GM19438 (cell line): Measurements from ENCODE around the gene UBA6.

ENCODE experiments used
- ATAC-seq: cut with Tn5 transposase; IDR thresholded peaks from one replicate; pipeline ENCODE4 v1.9.1; 2021; ENCODE audit warnings: low read depth; ENCODE audit not compliant: unreplicated experiment

The UBA6 gene

DNA sequence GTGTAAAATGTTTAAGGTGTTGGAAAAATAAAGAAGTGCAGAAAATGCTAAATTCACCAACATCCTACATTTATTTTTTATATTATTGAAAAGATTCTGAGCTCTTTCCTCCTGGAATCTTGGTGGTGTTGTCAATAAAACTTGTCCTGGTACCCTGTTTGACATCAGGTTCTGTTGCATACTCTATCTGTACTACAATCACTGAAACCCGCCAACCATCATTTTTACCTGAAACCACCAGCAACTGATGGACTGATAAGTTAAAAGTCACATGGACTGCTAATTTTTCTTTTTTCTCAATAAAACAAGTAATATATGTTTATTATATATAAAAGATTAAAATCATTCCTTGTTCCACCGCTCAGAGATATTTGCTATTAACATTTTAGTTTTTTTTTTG is 119.0 kb downstream of the UBA6 start:
- no peak for ATAC-seq

DNA sequence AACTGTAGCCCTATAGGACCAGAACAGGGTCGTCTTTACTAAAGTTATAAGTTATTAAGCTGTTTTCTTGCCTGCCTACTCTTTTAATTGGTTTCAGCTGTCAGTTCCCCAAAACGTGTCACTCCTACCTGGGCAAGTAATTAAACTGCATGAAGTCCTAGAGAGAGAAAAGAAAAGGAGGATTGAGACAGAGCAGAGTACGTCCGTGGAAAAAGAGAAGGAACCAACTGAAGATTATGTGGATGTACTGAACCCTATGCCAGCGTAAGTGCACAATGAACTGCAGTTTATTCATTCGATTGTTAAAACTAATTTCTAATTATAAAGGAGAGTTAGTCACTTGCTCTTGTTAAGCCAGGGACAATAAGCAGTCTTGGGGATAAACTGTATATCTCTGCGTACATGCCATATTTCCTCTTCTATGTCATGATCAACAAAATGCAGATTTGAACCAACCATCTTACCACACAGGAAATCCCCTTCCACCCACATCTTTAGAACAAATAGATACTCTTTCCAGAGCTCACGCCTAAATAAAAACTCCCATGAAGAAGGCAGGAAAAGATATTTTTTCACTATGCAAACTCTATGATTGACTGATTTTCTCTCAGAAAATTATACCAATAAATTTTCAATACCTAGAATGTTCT is 119.6 kb downstream of the UBA6 start:
- no peak for ATAC-seq

DNA sequence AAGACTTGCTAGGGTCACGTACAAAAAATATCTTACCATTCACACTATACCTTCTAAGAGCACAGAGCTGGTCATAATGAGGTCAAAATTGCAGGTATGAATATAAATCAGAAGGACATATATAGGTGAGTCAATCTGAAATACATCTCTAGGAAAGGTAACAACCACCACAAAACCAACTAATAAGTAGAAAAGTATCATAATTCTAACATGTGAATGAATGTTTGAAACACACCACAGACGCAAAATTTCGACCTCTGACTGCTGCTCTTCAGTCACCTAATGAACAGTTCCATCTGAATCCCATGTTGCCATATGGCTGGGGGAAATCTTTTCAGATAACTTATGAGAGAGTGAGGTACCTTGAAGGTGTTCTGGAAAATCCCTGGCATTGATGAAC is 120.4 kb downstream of the UBA6 start:
- ATAC-seq: no peak

DNA sequence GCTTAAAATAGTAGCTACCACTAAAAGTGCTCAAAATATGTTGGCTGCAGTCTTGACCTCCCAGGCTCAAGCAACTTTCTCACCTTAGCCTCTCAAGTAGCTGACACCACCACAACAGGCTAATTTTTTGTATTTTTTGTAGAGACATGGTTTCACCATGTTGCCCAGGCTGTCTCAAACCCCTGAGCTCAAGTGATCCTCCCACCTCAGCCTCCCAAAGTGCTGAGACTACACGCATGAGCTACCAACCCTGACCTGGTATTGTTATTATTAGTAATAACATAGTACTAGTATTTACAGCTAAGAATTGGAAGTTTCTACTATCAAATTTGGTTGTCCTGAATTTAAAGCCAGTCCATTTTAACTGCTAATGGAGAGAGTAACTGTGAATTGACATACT is 124.4 kb downstream of the UBA6 start:
- ATAC-seq: no peak

DNA sequence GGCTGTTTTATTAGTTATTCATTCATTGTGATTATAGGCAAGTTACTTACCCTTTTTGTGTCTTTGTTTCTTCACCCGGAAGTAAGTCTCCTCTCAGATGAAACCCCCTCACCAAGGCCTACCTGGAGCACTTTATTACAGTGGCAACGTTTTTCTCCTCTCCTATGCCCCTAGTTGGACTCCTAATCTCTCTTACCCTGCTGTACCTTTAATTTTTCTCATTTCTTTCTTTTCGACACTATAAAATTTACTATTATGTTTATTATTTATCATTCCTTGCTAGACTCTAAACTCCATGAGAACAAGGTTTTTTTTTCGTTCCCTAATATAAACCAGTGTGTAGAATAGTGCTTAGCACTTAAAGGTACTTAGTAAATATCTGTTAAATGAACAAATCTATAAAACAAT is 124.9 kb downstream of the UBA6 start:
- no peak for ATAC-seq

DNA sequence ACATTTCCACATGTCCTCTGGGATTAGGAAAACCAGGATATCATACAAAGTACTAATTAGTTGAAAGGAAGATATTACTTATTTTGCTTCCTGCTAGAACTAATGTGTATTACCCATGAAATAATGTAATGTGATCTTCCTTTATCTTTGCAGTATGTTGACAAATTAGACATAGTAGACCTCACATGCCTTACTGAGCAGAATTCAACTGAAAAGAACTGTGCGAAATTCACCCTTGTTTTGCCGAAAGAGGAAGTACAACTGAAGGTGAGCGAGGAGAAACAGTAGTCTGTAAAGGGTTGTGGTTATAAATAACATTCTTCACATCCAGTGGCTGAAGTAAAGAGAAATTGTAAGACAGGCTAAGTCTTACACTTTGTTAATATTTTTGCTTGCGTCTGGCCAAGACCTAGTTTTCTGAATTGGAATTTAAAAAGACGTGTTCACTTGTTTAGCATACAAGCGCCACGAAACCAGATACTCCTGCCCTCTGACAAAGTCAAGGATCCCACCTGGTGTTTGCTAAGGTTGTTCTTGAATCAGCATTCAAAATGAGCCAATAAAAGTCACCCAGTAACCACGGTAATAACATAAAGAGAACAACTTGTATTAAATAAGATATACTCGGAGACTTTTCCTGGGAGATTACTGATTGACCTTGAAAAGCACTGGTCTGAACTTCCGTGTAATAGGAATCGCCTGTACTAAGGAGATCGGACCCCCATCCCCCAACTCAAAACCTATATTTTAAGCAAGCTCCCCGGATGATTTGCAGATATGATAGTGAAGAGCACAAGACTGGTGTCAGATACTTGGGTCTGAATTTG is 125.5 kb downstream of the UBA6 start:
- peak; percentile 93 for ATAC-seq

DNA sequence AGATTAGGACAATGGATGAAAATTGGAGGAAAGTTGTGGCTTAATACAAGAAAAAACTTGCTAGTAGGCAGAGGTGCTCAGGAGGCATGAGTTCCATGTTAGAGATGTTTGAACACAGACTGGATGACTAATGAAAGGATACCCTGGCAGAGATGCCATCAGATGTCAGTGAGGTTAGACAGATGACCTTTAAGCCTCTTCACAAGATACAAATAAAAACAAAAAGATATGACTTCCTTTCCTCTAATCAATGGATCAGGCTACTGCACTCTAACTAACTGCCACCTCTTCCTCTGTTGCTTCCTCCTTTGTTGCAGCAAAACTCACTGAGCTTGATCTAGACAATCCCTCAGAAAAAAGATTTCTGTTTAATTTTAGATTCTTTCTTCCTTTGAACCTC is 127.8 kb downstream of the UBA6 start:
- ATAC-seq: no peak

DNA sequence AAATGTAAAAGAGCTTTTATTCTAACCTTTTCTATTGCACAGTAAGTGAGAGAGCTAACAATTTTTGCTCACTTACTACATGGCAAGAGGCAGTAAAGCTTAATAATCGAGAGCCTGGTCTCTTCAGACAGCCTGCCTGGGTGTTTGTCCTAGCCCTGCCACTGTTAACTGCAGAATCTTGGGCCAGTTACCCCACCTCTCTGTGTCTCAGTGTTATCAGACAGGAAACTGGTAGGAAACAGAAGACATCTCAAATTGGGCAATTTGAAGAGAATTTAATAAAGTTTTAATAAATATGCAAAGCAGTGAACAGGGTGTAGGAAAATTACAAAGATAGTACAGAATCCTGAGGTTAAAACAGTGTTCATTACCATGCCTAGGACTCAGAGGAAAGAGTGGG is 129.0 kb downstream of the UBA6 start:
- ATAC-seq: no peak

DNA sequence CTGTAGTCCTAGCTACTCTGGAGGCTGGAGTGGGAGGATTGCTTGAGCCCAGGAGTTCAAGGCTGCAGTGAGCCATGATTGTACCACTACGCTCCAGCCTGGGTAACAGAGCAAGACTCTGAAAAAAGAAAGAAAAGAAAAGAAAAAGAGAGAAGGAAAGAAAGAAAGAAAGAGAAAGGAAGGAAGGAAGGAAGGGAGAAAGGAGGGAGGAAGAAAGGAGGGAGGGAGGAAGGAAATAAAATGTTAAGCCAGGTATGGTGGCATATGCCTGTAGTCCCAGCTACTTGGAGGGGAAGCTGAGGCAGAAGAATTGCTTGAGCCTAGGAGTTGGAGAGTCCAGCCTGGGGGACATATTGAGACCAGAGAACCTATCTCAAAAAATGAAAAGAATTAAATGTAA is 130.4 kb downstream of the UBA6 start:
- ATAC-seq: no peak

DNA sequence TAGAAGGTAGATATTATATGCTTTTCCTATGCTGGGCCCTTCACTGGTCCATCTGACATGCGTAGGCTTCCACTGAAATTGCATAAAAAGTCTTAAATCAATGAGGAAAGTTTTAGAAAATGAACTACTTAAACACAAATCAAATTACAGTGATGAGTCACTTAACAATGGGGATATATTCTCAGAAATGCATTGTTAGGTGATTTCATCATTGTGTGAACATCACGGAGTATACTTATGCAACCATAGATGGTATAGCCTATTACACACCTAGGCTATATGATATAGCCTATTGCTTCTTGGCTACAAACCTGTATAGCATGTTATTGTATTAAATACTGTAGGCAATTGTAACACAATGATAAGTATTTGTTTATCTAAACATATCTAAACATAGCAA is 132.1 kb downstream of the UBA6 start:
- no peak for ATAC-seq

DNA sequence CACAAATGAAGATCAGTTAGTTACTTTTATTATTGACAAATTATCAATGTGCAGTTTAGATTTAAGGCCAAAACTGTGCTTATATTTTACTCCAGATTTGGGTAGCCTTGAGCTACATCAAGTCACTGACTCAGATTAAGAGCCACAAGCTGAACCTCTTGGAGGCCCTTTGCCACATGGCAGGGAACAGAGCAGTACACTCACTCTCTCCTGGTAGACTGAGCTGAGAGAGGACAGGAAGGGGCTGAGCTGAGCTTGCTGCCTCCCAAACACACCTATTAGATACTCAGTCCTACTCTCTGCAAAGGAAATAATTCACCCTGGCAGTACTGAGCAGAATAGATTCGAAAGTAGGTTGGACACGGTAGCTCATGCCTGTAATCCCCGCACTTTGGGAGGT is 134.6 kb downstream of the UBA6 start:
- ATAC-seq: no peak

DNA sequence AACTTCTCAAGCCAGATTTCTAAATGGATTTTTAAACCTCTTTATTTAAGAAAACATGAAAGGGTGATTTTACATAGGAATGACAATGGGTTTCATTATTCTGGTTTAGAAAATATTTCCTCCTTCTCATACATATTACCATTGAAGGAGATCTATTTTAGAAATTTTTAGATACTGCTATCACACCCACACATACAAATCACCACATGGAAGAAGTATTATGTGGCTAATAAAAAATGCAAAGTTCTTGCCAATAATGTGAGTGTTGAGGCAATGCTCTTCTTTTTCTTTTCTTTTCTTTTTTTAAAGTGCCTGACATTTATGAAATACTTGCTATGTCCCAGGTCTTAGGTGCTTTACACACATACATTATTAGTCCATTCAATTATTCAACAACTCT is 135.7 kb downstream of the UBA6 start:
- no peak for ATAC-seq
